Sigmoid colon (tissue), 4 donors: Measurements from ENCODE around the gene OR7G3.

Source experiments
- CTCF ChIP-seq, 4 experiments: fragments of 450-650 bp in 3 of 4; fragments of 200-600 bp in 1 of 4; IDR thresholded peaks; one replicate each; pipeline ENCODE4 v1.5.1; 2016 to 2019; ENCODE audit warnings: antibody characterized with exemption in 4 of 4, mild to moderate bottlenecking in 3 of 4, moderate library complexity in 2 of 4
- EP300 ChIP-seq, 4 donors: sonication (generic); formaldehyde crosslinking; IDR thresholded peaks; one replicate each; pipeline ENCODE4 v1.6.1; 2017; ENCODE audit warnings: antibody characterized with exemption in 4 of 4
- POLR2A ChIP-seq, 2 donors: fragments of 450-650 bp; IDR thresholded peaks; one replicate each; pipeline ENCODE4 v1.6.1; 2016; ENCODE audit warnings: antibody characterized with exemption in 2 of 2, mild to moderate bottlenecking in 2 of 2, moderate library complexity in 2 of 2
- POLR2AphosphoS5 ChIP-seq, 4 donors: sonication (generic); formaldehyde crosslinking; IDR thresholded peaks; one replicate each; pipeline ENCODE4 v1.6.1; 2017; ENCODE audit warnings: antibody characterized with exemption in 4 of 4

- TF ChIP-seq POLR2A (IDR thresholded peaks at IDR 0.05): no peak
- TF ChIP-seq CTCF (IDR thresholded peaks at IDR 0.05): no peak
- TF ChIP-seq EP300 (IDR thresholded peaks at IDR 0.05): no peak
- no peak for TF ChIP-seq POLR2AphosphoS5 (IDR thresholded peaks at IDR 0.05)
Measured at GRCh38 chr19:9156304-9156703, 29.6 kb upstream of the OR7G3 start.
